Breast epithelium (tissue), 4 donors: ENCODE results near the gene COLQ. TPM values are rescaled to one million over a fixed set of nuclear protein-coding genes. Genes with fewer than 3 reads are reported as not detected.

Experiments
- DNase-seq, 2 donors: peaks; one replicate each; pipeline ENCODE4 v3.0.0-alpha.2; 2019; ENCODE audit warnings: low spot score in 2 of 2
- H3K27ac ChIP-seq, 2 donors: fragments of 200-600 bp; sonication (generic) in 1 of 2; one replicate each; pipeline ENCODE4 v1.5.1; 2016 to 2019; ENCODE audit warnings: mild to moderate bottlenecking in 1 of 2
- H3K27me3 ChIP-seq, 2 donors: fragments of 200-600 bp; sonication (generic) in 1 of 2; one replicate each; pipeline versions ENCODE4 v1.5.1 to v1.6.0; 2017 to 2019; ENCODE audit warnings: control low read depth in 1 of 2, mild to moderate bottlenecking in 1 of 2
- H3K36me3 ChIP-seq: fragments of 200-600 bp; one replicate; pipeline ENCODE4 v1.5.1; 2019
- H3K4me1 ChIP-seq, 2 donors: fragments of 200-600 bp; sonication (generic); one replicate each; pipeline ENCODE4 v1.5.1; 2016 to 2019; ENCODE audit warnings: control low read depth in 1 of 2
- H3K4me3 ChIP-seq, 3 donors: fragments of 200-600 bp; sonication (generic); 1 replicate in 2 of 3; 2 replicates in 1 of 3; pipeline ENCODE4 v1.5.1; 2016 to 2019; ENCODE audit warnings: mild to moderate bottlenecking in 3 of 3, moderate library complexity in 2 of 3
- H3K9me3 ChIP-seq, 2 donors: fragments of 200-600 bp; sonication (generic) in 1 of 2; one replicate each; pipeline ENCODE4 v1.5.1; 2016 to 2019; ENCODE audit warnings: control low read depth in 1 of 2
- CTCF ChIP-seq, 3 donors: fragments of 450-650 bp; IDR thresholded peaks; one replicate each; pipeline ENCODE4 v1.5.1; 2016 to 2017; ENCODE audit warnings: antibody characterized with exemption in 3 of 3, mild to moderate bottlenecking in 3 of 3, moderate library complexity in 3 of 3
- POLR2A ChIP-seq: fragments of 450-650 bp; IDR thresholded peaks from one replicate; pipeline ENCODE4 v1.6.1; 2016; ENCODE audit warnings: antibody characterized with exemption, mild to moderate bottlenecking, moderate library complexity
- POLR2AphosphoS5 ChIP-seq, 3 donors: sonication (generic); formaldehyde crosslinking; IDR thresholded peaks; one replicate each; pipeline ENCODE4 v1.6.1; 2017; ENCODE audit warnings: antibody characterized with exemption in 3 of 3
- intact Hi-C: fragments of 100-400 bp; cut with DNase I; formaldehyde crosslinking; loops from one replicate; pipeline ENCODE4 v1.15.1; 2023; ENCODE audit warnings: low total_unique reads
- total RNA-seq, 3 donors: library from RNA; depleted of rRNA; stranded (reverse); fragments of >200 nt; gene quantifications; one replicate each; pipeline ENCODE4 v1.1.0, GENCODE V29; 2016

The COLQ gene
- total RNA-seq, 3 donors from 2014 or later: 1.8 to 3.3 (median 1.9) TPM

GRCh38 chr3:15479400-15480224, 41.9 kb downstream of the COLQ start:
- no peak overlapping the region for H3K4me3 ChIP-seq
- intact Hi-C loops: no loop called here
- TF ChIP-seq CTCF (IDR thresholded peaks at IDR 0.05): no peak
- TF ChIP-seq POLR2A: no peak
- no peak for TF ChIP-seq POLR2AphosphoS5 (IDR thresholded peaks at IDR 0.05)

GRCh38 chr3:15478640-15478979, 42.9 kb downstream of the COLQ start:
- Histone ChIP-seq H3K9me3 (no peaks in the 10 kb centered on the region), H3K27ac (no peak overlapping the region), H3K36me3 (no peaks in the 10 kb centered on the region), H3K4me1 (no peaks in the 10 kb centered on the region), H3K4me3 (no peak overlapping the region), H3K27me3 (no peaks in the 10 kb centered on the region)
- no peak for DNase-seq
- TF ChIP-seq CTCF (IDR thresholded peaks at IDR 0.05): no peak
- no peak for TF ChIP-seq POLR2AphosphoS5 (IDR thresholded peaks at IDR 0.05)
- TF ChIP-seq POLR2A: no peak
- intact Hi-C loops: no loop called here

More at GRCh38 chr3:15479400-15480224, 41.9 kb downstream of the COLQ start:
- Histone ChIP-seq H3K27ac (no peak overlapping the region), H3K9me3 (no peaks in the 10 kb centered on the region), H3K36me3 (no peaks in the 10 kb centered on the region), H3K27me3 (no peaks in the 10 kb centered on the region), H3K4me1 (no peaks in the 10 kb centered on the region)
- no peak for DNase-seq

GRCh38 chr3:15477951-15478639, 43.4 kb downstream of the COLQ start:
- TF ChIP-seq CTCF (IDR thresholded peaks at IDR 0.05): no peak
- no peak for TF ChIP-seq POLR2A
- no peak for TF ChIP-seq POLR2AphosphoS5 (IDR thresholded peaks at IDR 0.05)
- Histone ChIP-seq H3K27me3 (no peaks in the 10 kb centered on the region), H3K36me3 (no peaks in the 10 kb centered on the region), H3K4me1 (no peaks in the 10 kb centered on the region), H3K4me3 (no peak overlapping the region), H3K9me3 (no peaks in the 10 kb centered on the region), H3K27ac (no peak overlapping the region)
- intact Hi-C loops: no loop called here
- DNase-seq: no peak

GRCh38 chr3:15476378-15476777, 45.1 kb downstream of the COLQ start:
- TF ChIP-seq POLR2A (no peak), POLR2AphosphoS5 (IDR thresholded peaks at IDR 0.05) (no peak), CTCF (IDR thresholded peaks at IDR 0.05) (no peak)
- Histone ChIP-seq H3K27ac (no peak overlapping the region), H3K36me3 (no peaks in the 10 kb centered on the region), H3K4me3 (no peak overlapping the region), H3K9me3 (no peaks in the 10 kb centered on the region), H3K4me1 (no peaks in the 10 kb centered on the region), H3K27me3 (no peaks in the 10 kb centered on the region)
- intact Hi-C loops: no loop called here
- no peak for DNase-seq

GRCh38 chr3:15475161-15475560, 46.3 kb downstream of the COLQ start:
- intact Hi-C loops: no loop called here
- no peaks in the 10 kb centered on the region for H3K4me1 ChIP-seq
- TF ChIP-seq POLR2A (no peak), POLR2AphosphoS5 (IDR thresholded peaks at IDR 0.05) (no peak), CTCF (IDR thresholded peaks at IDR 0.05) (no peak)

More at GRCh38 chr3:15475161-15475560, 46.3 kb downstream of the COLQ start:
- Histone ChIP-seq H3K27ac (no peak overlapping the region), H3K36me3 (no peaks in the 10 kb centered on the region), H3K9me3 (no peaks in the 10 kb centered on the region), H3K27me3 (no peaks in the 10 kb centered on the region), H3K4me3 (no peak overlapping the region)
- no peak for DNase-seq
